Stomach (tissue), 9 donors: ENCODE measurements around the gene SNX18. TPM values are rescaled to one million over a fixed set of nuclear protein-coding genes. Genes with fewer than 3 reads are reported as not detected.

Source experiments
- DNase-seq, 2 donors: peaks; one replicate each; pipeline versions ENCODE4 v3.0.0 to v3.0.0-alpha.2; 2013 to 2019
- H3K27ac ChIP-seq, 5 donors: fragments of 200-600 bp in 4 of 5; sonication (generic) in 4 of 5; one replicate each; pipeline ENCODE4 v1.5.1; 2013 to 2019; ENCODE audit warnings: mild to moderate bottlenecking in 1 of 5, moderate library complexity in 1 of 5
- H3K27me3 ChIP-seq, 3 donors: fragments of 200-600 bp; sonication (generic); one replicate each; pipeline ENCODE4 v1.5.1; 2017 to 2019; ENCODE audit warnings: mixed run types in 1 of 3
- H3K36me3 ChIP-seq, 4 donors: fragments of 200-600 bp; sonication (generic); 1 replicate in 3 of 4; 2 replicates in 1 of 4; pipeline ENCODE4 v1.5.1; 2016 to 2019
- H3K4me1 ChIP-seq, 4 donors: fragments of 200-600 bp; sonication (generic); one replicate each; pipeline ENCODE4 v1.5.1; 2016 to 2019
- H3K4me3 ChIP-seq, 4 donors: fragments of 200-600 bp; sonication (generic) in 3 of 4; one replicate each; pipeline ENCODE4 v1.5.1; 2016 to 2019; ENCODE audit warnings: mild to moderate bottlenecking in 1 of 4
- H3K9me3 ChIP-seq, 4 donors: fragments of 200-600 bp; sonication (generic); one replicate each; pipeline ENCODE4 v1.5.1; 2016 to 2019
- EP300 ChIP-seq: sonication (generic); formaldehyde crosslinking; IDR thresholded peaks from one replicate; pipeline ENCODE4 v1.6.1; 2017; ENCODE audit warnings: antibody characterized with exemption
- POLR2A ChIP-seq, 4 donors: fragments of 450-650 bp; IDR thresholded peaks; one replicate each; pipeline ENCODE4 v1.6.1; 2016; ENCODE audit warnings: antibody characterized with exemption in 4 of 4, control low read depth in 2 of 4, mild to moderate bottlenecking in 1 of 4, moderate library complexity in 1 of 4
- POLR2AphosphoS5 ChIP-seq, 3 donors: sonication (generic); formaldehyde crosslinking; IDR thresholded peaks; one replicate each; pipeline ENCODE4 v1.6.1; 2016; ENCODE audit warnings: antibody characterized with exemption in 3 of 3
- intact Hi-C: fragments of 100-400 bp; cut with DNase I; formaldehyde crosslinking; loops from one replicate; pipeline ENCODE4 v1.15.1; 2023; ENCODE audit warnings: low total_unique reads
- polyA plus RNA-seq, 3 donors: library from polyadenylated mRNA; stranded (reverse); fragments of 200-250 nt; gene quantifications; one replicate each; pipeline ENCODE4 v1.2.3, GENCODE V29; 2013
- total RNA-seq, 5 donors: library from RNA; depleted of rRNA; stranded (reverse); fragments of >200 nt; gene quantifications; one replicate each; pipeline versions ENCODE4 v1.1.0 to v1.2.3, GENCODE V29; 2014 to 2016
- TF ChIP-seq, protein P1 (sequence below), 7 experiments: fragments of 450-650 bp in 4 of 7; fragments of 200-600 bp in 3 of 7; sonication (generic) in 3 of 7; IDR thresholded peaks; one replicate each; pipeline ENCODE4 v1.5.1; 2016 to 2019; ENCODE audit warnings: antibody characterized with exemption in 7 of 7, control low read depth in 2 of 7, mild to moderate bottlenecking in 1 of 7
- donor health status: healthy with polysubstance abuse.
- donor health status: Bipolar disorder and iron deficiency.
- donor health status: healthy.

SNX18 gene
- total and polyA plus RNA-seq, 8 donors = 4.4 to 77.9 (median 31.6) TPM

DNA sequence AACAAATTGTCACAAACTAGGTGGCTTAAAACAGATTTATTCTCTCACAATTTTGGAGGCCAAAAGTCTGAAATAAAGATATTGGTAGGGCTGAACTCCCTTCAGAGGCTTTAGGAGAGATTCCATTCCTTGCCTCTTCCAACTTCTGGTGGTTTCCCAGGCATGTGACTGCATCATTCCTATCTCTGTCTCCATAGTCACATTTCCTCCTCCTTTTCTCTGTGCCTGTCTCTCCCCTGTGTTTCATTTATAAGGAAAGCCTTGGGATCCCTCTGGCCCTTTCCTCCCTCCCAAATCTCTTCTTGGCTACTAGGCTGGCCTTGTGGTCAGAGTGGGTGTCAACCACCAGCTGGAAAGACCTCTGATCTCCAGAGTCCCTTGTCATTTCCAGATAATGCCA is 78.2 kb downstream of the SNX18 start:
- intact Hi-C loops = no loop called here
- Histone ChIP-seq H3K4me1 (no peaks in the 10 kb centered on the region), H3K9me3 (peaks cover 0 to 19% (median 4%) of the 10 kb centered on the region in 4 donors), H3K4me3 (no peak overlapping the region), H3K27ac (no peak overlapping the region), H3K36me3 (no peaks in the 10 kb centered on the region), H3K27me3 (no peaks in the 10 kb centered on the region)
- TF ChIP-seq, protein P1, sequence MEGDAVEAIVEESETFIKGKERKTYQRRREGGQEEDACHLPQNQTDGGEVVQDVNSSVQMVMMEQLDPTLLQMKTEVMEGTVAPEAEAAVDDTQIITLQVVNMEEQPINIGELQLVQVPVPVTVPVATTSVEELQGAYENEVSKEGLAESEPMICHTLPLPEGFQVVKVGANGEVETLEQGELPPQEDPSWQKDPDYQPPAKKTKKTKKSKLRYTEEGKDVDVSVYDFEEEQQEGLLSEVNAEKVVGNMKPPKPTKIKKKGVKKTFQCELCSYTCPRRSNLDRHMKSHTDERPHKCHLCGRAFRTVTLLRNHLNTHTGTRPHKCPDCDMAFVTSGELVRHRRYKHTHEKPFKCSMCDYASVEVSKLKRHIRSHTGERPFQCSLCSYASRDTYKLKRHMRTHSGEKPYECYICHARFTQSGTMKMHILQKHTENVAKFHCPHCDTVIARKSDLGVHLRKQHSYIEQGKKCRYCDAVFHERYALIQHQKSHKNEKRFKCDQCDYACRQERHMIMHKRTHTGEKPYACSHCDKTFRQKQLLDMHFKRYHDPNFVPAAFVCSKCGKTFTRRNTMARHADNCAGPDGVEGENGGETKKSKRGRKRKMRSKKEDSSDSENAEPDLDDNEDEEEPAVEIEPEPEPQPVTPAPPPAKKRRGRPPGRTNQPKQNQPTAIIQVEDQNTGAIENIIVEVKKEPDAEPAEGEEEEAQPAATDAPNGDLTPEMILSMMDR (IDR thresholded peaks at IDR 0.05) = no peak
- TF ChIP-seq EP300 = no peak
- TF ChIP-seq POLR2A (IDR thresholded peaks at IDR 0.05) = no peak
- TF ChIP-seq POLR2AphosphoS5 (IDR thresholded peaks at IDR 0.05) = no peak
- DNase-seq = no peak

Other genes starting within 250 kb of the SNX18 start
- 10 to 100 TPM in 3 of 5 donors, 1 to 10 TPM in 2; 1.7 to 72.7 (median 19.6) TPM for gene ARL15, start 207.2 kb upstream of the SNX18 start, total RNA-seq
- 10 to 100 TPM in 2 of 3 donors, 1 to 10 TPM in 1; 5.7 to 15.0 (median 10.2) TPM for gene ARL15, start 207.2 kb upstream of the SNX18 start, polyA plus RNA-seq
- 1 to 10 TPM in 1 of 5 donors, not detected in 4; 9.4 TPM for gene HSPB3, start 62.1 kb upstream of the SNX18 start, total RNA-seq
- 1 to 10 TPM in 1 of 3 donors, not detected in 2; 1.2 TPM for gene HSPB3, start 62.1 kb upstream of the SNX18 start, polyA plus RNA-seq